GM04503 (cell line): Measurements from ENCODE around the gene ASMT.
"Not testable (repeated sequence)": the region's sequence is repeated elsewhere in the genome, so short reads cannot be mapped to it uniquely, and the experiment has no call there.

Experiments
- DNase-seq: peaks from one replicate; pipeline ENCODE4 v3.0.0-alpha.2; 2012; ENCODE audit warnings: low read depth

ASMT gene

DNA sequence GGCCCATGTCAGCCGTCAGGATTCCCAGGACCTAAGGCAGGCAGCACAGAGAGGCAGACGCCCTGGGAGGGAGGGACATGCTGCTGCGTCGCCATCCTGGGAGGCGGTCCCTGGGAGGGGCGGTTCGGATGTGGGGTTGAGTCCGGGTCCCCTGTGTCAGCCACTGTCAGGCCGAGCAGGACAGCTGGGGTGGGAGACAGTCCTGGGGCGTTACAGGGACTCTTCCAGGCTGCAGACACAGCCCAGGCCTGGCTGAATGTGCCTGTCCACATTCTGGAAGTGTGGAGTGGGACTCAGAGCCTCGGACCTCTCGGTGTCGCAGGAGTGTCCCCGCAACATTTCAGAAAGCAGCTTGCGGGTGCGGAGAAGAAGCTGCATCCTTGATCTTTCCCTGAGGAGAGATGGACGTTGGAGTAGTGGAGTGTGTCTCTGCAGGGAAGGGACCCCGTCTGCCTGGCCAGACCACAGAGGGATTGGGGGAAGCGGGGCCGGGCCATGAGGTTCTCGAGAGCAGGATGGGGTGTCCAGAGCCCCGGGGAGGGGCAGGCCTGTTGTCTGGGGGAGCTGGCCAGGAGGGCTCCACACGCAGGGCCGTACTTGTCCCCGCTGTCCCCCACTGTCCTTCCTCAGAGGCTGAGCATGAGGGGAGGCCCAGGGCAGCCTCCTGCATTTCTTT is 17.4 kb upstream of the ASMT start:
- no peak for DNase-seq

DNA sequence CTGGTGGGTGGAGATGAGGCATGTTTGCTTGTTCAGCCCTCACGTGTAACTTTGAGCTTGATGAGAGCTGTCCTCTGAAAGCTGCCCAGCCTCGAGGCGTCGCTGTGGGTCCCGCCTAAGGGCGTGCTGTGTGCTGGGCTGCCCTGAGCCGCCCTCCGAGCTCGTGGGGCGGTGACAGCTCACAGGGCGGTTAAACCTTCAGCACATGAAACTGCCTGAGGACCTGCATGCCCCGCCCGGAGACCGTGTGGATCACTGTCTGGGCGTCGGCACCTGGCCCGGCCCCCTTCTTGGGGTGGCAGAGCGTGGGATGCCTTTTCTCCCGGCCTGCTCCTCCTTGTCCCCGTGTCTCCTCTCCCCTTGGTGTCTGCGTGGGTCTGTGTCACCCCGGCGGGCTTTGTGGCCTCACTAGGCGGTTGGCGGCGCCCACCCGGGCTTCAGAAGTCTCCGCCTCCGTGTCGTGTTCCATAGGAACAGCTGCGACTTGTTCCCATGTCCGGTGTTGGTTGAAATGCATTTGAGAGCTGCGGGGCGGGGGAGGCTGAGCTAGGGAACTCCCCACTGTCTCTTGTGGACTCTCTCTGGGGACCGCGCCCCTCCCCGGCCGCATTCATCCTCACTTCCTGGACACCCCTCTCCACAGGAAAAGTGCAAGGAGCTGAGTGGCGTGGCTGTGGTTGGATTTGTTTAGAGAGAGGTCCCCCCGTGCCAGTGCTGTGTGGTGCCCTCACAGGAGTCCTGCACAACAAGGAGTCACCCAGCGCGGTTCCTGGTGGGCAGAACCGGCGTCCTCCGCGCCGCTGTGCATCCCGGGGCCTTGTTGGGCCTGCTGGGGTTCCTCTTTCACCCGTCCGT is 16.6 kb upstream of the ASMT start:
- DNase-seq, result no peak

DNA sequence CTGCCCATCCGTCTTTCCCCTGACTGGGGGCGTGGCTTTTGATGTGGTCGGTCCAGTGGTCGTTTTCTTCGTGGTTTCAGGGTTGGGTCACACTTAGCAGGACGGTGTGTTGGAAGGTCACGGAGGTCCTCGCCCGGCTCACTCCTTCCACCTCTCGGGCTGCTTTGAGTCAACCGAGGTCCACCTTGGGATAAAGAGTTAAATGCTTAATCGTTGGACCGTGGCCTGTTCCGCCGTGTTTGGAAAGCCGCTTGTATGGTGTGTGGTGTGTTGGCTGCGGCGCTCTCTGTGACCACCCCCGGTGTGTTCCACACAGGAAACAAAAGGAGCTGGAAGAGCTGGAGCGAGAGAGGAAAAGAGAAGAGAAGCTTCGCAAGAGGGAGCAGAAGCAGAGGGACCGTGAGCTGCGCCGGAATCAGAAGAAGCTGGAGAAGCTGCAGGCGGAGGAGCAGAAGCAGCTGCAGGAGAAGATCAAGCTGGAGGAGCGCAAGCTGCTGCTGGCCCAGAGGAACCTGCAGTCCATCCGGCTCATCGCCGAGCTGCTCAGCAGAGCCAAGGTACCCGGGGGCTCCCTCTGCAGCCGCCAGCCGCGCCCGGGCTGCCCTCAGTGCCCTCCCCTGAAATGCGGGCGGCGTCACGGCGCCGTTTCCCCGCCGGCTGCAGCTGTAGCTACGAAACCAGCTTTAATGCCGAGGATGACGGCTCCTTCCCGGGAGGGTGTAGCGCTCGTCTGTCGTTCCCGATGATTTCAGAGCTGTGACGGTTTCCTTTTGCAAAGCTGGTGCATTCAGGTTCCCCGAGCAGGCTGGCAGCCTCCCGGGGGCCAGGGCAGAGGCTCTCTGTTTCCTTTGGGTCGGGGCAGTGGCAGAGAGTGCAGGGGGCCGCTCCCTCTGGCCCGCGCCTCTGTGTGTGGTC is 15.7 kb upstream of the ASMT start:
- no peak for DNase-seq

DNA sequence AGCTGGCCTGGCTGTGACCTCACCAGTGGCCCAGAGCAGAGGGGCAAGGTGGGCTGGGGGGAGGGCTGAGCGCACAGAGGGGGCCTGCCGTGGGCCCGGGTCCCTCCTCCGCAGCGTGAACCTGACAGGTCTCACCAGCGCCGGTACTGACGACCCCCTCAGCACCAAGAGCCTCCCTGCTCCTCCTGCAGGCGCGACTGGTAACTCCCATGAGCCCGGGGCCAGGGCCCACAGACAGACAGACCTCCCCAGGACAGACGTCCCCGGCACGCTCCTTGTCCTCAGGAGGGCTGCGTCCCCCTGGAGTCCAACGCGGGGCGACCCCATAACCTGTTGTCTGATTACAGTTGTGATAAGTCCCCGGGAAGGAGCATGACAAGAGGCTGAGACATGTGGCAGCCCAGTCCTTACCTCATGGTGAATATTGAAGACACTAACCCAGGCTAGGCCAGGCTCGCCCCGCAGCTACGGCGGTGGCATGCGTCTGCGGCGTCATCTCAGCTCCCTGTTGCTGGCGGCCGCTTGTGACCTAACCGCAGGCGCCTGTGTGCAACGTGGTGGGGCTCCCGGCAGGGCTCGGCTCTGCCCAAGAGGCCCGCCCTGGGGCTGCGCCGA is 15.0 kb upstream of the ASMT start:
- no peak for DNase-seq

DNA sequence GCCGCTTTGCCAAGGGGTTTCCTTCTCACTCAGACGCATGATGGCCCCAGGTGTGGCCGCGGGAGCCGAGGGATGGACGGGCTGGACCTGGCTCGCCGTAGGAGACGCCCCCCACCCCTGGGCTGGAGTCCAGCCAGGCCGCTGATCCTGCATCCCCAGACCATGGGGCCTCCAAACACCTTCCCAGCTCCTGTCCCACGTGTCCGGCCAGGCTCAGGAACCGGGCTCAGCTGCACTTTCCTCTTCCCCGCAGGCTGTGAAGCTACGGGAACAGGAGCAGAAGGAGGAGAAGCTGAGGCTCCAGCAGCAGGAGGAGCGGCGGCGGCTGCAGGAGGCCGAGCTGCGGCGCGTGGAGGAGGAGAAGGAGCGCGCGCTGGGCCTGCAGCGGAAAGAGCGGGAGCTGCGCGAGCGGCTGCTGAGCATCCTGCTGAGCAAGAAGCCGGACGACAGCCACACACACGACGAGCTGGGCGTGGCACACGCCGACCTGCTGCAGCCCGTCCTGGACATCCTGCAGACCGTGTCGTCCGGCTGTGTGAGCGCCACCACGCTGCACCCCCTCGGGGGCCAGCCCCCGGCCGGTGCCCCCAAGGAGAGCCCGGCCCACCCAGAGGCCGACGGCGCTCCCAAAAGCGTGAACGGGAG is 14.3 kb upstream of the ASMT start:
- DNase-seq, result no peak

DNA sequence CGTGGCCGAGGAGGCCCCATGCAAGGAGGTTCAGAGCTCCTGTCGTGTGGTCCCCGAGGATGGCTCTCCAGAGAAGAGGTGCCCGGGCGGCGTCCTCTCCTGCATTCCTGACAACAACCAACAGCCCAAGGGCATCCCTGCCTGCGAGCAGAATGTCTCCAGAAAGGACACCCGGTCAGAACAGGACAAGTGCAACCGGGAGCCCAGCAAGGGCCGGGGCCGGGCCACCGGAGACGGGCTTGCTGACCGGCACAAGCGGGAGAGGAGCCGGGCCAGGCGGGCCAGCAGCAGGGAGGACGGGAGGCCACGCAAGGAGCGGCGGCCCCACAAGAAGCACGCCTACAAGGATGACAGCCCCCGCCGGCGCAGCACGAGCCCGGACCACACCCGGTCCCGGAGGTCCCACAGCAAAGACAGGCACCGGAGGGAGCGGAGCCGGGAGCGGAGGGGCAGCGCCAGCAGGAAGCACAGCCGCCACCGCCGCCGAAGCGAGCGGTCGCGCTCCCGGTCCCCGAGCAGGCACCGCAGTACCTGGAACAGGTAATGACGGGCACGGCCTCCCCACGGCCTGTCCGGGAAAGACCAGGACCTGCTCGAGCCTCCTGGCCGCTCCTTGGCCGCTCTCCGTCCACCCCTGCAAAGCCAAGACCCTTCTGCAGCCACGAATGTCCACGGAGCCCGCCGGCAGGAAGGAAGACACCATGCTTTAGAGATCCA is 13.7 kb upstream of the ASMT start:
- DNase-seq, result no peak

DNA sequence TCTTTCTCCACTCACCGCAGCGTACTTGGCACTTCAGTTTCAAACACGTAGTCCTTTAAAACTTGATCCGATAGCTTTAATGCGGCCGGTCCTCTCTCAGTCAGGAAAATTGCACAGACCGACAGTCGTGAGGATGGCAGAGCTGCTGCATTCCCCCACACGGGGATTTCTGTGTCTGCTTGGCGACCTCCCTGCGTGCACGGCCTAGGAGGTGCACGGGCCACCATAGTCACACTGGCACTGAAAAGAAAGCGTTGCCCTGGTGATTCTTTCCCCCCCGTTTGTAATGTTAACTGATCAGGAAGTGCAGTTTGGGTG is 13.1 kb upstream of the ASMT start:
- DNase-seq, result no peak

DNA sequence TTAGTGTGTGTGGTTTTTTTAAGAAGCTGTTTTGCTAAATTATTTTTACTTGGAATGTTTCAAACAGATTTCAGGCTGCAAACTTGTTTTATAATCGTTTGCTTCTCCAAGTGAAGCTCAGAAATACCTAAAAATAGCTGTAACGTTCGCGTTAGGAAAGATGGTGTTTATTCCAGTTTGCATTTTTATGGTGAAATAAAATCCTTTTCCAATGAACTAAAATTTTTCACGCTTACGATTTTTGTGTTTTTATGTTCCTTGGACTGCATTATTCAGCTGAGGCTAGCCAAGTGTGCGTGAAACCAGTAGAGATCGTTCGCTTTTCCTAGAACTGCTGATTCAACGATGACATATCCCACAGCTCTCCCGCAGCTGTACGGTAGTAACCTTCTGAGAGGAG is 12.6 kb upstream of the ASMT start:
- no peak for DNase-seq

DNA sequence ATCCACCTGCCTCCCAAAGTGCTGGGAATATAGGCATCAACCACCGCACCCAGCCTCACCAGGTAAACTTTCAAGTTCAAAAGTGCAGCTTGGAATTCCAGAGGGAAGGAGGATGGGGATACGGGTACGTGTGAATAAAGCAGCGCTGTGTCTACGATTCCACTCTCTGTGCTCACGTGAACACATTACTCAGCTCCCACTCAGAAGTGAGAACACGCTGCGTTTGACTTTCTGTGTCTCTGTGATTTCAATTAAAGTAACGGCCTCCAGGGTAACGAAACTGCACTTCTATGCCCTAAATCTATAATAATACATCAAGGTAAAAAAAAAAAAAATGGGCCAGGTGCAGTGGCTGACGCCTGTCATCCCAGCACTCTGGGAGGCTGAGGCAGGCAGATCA is 8.4 kb upstream of the ASMT start:
- DNase-seq, result no peak

DNA sequence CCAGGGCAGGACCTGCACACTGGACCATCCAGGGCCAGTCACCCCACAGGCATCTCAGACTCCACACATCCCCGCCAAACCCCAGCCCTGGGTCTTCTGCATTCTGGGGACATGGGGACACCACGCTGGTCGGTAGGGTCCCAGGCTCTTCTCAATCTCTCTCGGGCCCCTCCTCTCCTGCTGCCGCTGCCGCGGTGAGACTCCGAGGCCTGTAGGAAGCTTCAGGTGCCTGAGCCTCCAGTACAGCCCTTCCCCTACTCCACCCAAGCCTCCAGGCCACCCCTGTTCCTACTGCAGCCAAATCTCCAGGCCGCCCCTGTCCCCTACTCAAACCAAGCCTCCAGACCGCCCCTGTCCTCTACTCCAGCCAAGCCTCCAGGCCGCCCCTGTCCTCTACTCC is 5.5 kb upstream of the ASMT start:
- no peak for DNase-seq

DNA sequence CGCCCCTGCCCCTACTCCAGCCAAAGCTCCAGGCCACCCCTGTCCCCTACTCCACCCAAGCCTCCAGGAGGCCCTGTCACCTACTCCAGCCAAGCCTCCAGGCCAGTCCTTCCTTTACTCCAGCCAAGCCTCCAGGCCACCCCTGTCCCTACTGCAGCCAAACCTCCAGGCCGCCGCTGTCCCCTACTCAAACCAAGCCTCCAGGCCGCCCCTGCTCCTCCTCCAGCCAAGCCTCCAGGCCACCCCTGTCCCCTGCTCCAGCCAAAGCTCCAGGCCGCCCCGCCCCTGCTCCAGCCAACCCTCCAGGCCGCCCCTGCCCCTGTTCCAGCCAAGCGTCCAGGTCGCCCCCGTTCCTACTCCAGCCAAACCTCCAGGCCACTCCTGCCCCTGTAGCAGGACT is 5.1 kb upstream of the ASMT start:
- DNase-seq, result no peak

DNA sequence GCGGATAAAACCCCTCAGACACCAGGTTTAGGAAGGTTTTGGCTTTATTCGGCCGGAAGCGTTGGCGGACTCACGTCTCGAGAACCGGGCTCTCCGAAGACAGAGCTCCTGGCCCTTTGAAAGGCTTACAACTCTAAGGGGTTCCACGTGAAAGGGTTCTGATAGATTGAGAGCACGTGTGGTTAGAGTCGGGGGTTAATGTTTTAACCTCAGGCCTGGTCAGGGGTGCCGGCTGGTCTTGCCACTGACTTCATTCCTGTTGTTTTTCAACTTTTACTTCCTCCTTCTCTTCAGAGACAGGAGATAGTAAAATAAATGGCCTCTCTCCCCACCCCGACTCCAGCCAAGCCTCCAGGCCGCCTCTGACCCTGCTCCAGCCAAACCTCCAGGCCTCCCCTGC is 4.7 kb upstream of the ASMT start:
- no peak for DNase-seq

DNA sequence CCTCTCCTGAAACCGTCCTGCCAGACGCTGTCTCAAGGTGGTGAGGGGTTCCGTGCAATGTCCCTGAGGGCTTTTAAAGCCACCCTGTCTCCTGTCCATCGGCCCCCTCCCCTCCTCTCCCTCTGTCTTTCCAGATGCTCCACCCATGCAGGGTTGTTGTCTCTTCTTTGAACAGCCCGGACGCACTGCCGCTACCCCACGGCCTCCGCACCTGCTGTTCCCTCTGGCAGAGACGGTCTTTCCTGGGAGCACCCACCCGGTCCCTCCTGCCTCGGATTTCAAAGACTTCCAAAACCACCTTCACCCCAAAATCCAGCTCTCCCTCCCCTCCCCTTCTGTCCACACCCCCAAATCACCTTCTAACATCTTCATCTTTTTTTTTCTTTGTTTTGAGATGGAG is 4.1 kb upstream of the ASMT start:
- DNase-seq, result no peak

DNA sequence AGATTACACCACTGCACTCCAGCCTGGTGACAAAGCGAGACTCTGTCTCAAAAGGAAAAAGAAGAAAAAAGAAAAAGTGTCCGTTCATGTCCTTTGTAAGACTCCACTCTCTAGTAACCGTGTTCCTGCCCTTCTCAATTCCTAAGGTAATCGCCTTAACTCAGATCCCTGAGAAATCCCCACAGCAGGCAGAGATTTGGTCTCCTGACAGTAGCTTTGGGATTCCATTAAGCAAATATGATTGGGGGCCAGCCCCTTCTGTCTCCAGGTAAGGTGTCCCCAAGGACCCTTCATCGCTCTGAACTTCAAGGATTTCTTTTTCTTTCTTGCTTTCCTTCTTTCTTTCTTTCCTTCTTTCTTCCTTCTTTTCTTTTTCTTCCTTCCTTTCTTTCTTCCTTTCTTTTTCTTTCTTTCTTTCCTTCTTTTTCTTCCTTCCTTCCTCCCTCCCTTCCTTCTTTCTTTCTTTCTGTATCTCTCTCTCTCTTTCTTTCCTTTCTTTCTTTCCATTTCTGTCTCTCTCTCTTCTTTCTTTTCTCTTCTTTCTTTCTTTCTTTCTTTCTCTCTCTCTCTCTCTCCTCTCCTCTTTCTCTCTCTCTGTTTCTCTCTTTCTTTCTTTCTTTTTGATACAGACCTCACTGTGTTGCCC is 2.1 kb upstream of the ASMT start:
- DNase-seq, result no peak

DNA sequence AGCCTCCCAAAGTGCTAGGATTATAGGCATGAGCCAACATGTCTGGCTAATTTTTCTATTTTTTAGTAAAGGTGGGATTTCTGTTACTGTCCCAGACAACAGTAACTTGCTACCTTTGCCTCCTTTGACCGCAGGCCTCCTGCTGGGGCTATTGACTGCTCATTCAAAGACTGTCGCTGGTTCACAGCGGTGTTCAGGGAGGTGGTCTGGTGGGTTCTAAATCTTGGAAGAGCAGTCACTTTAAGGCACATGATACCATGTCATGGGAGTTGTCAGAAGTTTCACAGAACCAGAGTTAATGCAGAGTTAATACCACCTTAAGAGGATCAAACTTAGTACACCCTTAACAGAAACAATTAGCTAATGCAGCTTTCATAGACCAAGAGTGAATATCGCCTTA is 3.8 kb downstream of the ASMT start:
- no peak for DNase-seq

DNA sequence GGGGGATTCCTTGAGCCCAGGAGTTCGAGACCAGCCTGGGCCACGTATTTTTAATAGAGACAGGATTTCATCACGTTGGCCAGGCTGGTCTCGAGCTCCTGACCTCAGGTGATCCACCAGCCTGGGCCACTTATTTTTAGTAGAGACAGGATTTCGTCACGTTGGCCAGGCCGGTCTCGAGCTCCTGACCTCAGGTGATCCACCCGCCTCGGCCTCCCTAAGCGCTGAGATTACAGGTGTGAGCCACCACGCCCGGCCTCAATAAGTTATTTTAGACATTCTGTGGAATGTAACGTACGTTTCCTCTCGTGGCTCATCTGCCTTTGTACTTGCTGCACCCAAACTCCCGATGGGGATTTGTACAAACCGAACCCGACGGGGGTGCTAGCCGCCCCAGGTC is 8.8 kb downstream of the ASMT start:
- no peak for DNase-seq

DNA sequence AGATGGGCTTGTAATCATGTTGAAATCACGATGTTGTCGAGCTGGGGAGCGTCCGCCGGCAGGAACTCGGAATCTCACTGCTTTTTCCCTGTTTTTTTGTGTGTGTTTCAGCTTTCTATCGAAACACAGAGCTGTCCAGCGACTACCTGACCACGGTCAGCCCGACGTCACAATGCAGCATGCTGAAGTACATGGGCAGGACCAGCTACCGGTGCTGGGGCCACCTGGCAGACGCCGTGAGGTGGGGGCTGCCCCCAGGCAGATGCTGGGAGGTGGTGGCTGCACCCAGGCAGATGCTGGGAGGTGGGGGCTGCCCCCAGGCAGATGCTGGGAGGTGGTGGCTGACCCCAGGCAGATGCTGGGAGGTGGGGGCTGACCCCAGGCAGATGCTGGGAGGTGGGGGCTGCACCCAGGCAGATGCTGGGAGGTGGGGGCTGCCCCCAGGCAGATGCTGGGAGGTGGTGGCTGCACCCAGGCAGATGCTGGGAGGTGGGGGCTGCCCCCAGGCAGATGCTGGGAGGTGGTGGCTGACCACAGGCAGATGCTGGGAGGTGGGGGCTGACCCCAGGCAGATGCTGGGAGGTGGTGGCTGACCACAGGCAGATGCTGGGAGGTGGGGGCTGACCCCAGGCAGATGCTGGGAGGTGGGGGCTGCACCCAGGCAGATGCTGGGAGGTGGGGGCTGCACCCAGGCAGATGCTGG is 9.4 kb downstream of the ASMT start:
- DNase-seq, result not testable (repeated sequence)

DNA sequence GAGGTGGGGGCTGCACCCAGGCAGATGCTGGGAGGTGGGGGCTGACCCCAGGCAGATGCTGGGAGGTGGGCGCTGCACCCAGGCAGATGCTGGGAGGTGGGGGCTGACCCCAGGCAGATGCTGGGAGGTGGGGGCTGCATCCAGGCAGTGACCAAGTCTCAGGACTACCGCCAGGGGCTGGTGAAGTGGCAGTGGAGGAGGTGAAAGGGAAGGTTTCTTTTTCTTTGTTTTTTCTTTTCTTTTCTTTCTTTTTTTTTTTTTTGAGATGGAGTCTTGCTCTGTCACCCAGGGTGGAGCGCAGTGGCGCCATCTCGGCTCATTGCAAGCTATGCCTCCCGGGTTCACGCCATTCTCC is 10.0 kb downstream of the ASMT start:
- DNase-seq, result not testable (repeated sequence)

DNA sequence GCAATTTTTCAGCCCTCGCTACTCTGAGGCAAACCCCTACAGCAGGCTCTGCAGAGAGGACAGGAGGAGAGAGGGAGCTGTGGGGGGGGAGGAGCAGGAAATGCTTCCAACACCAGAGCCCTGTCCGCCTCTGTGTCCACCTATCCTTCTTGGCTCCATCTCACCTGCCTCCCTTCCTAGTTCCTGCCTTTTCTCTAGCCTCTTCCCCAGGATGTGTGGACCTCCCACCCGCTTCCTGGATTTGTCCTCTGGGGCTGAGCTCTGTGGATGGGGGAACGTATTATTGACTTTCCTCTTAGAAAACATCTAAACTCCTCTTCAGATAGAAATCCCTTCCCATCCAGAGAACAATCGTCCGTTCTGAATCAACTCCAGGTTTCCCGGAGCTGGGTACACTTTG is 14.4 kb downstream of the ASMT start:
- no peak for DNase-seq

DNA sequence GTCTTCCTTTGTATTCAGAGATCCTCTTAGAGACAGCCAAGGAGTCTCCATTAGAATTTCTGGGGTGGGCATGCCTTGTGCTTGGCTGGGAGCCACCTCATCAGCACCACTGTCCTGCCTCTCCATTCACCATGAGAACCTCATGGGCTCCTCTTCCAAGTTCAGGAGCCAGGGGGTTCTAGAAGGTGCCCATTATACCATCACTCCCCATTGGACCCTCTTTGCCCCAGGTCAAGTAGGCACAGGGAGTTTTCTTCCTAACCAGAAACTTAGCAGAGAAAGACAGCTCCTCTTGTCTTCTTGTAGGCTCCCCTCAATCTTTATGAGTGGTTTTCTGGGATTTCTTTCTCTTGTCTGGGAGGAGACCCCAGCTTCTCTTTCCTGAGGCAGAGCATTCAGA is 31.1 kb downstream of the ASMT start:
- DNase-seq, result no peak
